HG03045 (cell line): ENCODE measurements around the gene DNAJB4.
"Not testable (repeated sequence)": the region's sequence is repeated elsewhere in the genome, so short reads cannot be mapped to it uniquely, and the experiment has no call there.

Experiments
- ATAC-seq: cut with Tn5 transposase; IDR thresholded peaks from one replicate; pipeline ENCODE4 v1.9.1; 2021; ENCODE audit warnings: mild to moderate bottlenecking, moderate library complexity; ENCODE audit not compliant: unreplicated experiment

DNAJB4 gene

GRCh38 chr1:78004719-78005447, at the start of gene DNAJB4:
TSS of gene DNAJB4 (plus strand) at chr1:78004939. CDS start at chr1:78005111, 172 bp downstream.
- peak; percentile 98 for ATAC-seq

DNA sequence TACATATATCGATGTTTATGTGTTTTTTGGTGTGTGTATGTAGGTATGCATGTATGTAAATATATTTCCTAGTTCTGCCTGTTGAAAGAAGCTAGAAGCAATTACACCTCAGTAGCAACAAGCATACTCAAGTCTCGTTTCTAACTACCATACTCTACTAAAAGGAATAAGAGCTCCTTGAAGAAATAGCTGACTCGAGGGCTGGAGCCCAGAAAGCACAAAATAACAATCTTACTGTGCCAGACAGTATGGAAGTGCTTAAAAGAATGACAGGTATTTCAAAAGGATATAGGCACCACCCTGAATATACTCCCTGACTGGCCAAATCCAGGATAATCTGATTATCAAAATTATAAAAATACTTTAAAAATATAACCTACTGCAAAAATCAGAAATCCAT, 49.0 kb upstream of the DNAJB4 start:
- ATAC-seq: no peak

DNA sequence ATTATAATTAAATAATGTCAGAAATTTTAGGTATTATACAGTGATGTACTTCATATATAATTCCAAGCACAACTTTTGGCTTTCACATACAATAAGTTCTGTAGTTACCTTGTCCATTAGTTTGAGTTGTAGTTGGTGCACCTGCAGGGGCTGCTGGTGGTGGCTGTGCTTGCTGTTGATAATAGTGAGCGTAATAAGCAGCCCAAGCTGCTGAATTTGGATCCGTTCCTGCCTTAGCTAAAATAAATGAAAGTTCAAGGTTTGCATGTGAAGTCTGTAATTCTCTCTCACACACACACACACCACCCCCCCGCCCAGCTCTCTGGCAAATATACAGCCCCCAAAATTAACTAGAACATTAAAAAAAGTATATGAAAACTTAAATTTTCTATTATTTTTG, 48.3 kb upstream of the DNAJB4 start:
- no peak for ATAC-seq

- no peak for ATAC-seq
Measured at GRCh38 chr1:77958391-77958790, 46.3 kb upstream of the DNAJB4 start.

GRCh38 chr1:77958850-77959249, 45.9 kb upstream of the DNAJB4 start:
- ATAC-seq: no peak

GRCh38 chr1:77961392-77961791, 43.3 kb upstream of the DNAJB4 start:
- no peak for ATAC-seq

- ATAC-seq: no peak
Measured at GRCh38 chr1:77966291-77966690, 38.4 kb upstream of the DNAJB4 start.

DNA sequence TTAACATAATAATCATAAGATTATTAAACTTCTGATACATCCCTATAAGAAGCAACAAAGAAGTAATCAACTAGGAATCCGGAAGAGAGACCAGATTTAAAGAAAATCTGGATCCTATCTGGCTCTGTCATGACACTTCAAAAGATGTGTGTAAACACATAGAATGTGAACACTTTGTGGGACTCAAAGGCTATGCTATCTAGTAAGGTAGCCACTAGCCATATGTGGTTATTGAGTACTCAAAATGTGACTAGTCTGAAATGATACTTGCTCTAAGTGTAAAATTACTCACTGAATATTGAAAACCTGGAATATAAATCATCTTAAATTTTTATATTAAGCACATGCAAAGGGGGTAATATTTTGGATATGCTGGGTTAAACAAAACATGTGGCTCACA, 34.5 kb upstream of the DNAJB4 start:
- no peak for ATAC-seq

- no peak for ATAC-seq
Measured at GRCh38 chr1:77972080-77972479, 32.7 kb upstream of the DNAJB4 start.

DNA sequence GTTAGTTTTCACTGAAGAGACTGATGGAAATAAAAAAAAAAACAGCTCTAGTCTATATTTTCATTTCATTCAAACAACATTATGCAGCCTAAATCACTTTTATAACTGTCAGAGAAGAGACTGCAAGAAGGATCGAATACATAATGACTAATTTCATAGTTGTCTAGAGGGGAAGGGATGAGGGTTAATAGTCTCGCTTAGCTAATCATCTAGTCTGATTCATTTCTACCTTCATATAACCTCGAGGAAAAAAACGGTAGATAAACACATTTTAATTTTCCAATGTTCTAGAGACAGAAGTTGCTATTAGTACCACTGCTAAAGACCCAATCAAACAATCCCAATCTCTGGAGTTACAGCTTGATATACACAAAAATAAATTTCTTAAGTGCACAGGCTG, 29.4 kb upstream of the DNAJB4 start:
- no peak for ATAC-seq

DNA sequence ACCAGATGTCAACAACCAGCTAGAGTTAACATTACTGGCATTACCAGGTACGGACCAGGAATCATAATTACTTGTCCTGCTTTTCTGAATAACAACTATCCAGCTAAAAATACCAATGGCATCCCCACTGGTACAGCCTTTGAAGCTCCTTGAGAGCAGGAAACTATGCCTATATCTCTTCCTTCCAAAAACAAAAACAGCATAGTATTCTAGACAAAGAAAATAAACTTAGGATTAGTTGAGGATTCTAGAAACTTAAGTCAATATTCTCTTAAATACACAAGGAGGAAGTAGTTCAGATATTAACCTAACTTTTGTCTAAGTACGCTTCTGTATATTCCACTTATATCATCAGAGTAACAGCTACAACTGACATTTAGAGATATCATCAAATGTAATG, 28.8 kb upstream of the DNAJB4 start:
- no peak for ATAC-seq

GRCh38 chr1:77976433-77977076, 28.2 kb upstream of the DNAJB4 start:
- no peak for ATAC-seq

- no peak for ATAC-seq
Measured at GRCh38 chr1:77977989-77978292, 26.8 kb upstream of the DNAJB4 start.

DNA sequence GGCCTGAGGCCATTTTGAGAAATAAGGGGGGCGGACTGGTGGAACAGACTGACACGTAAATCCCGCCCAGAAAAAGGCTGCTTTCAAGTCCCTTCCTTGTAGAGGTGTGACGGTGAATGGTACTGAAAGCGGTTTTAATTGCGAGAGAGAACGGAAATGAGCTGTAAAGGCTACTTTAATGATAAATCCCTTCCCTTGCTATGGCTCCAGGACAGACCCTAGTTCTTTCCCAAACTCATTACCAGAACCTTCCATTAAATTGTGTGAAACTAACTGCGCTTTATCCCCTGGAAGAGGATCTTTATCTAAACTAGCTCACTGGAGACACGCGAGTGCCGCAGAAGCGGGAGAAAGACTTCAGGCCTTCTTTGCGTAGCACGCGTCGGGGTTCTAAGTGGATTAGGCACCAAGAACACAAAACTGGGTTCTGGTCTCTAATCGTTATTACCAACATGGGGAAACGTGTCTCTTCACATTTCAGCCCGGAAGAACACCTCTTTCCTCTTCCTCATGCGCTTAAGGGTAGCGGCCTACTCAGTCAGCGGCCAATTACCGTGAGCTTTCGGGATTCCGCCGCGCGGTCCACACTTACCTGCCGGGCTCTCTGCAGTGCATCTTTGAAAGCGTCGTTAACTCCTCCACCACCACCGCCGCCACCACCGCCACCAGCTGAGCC, 26.3 kb upstream of the DNAJB4 start:
- ATAC-seq: peak; percentile 74

DNA sequence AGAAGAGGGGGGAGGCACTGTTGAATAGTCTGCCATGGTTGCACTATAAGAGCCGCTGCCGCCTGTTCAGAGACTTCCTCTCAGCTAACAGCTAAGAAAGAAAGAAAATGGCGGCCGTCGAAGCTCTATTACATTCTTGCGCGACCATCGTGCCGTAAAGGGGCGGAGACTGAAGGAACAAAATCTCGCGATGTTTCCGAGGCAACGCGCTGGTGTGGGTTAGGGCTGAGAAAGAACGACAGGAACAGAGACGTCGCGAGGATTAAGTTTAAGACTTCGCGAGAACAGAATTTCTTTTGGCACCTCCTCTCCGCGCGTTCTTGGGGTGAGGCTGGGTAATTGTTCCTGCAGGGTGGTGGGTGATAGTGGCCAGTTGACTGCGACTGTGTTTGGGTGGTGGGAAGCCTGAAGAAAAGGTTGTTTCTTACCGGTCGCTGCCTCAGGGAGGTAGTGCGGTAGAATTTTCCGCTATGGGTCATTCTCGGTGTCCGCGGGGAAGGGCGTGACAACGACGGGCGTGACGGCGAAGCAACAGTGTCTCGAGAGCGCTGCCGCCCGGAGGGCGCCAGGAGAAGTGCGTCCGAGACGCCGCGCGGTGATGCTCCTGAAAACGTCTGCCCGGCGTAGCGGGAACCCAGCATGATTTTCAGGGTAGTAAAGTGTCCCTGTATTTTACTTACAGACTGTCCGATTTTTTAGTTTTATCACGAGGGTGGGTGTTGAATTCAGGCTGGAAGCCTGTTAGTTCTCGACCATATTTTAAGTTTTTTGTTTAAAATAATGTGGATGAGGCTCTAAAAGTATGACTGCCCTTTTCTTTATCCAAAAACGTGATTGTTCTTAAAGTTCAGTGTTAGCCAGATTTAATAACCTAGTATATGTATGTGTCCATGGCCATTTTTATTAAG, 25.5 kb upstream of the DNAJB4 start, which contains the start of gene FUBP1:
FUBP1 (minus strand) TSS at position 104 of the 908 bp plus-strand sequence; CDS start at position 36, 68 bp downstream.
- peak; percentile 80 for ATAC-seq

- not testable (repeated sequence) for ATAC-seq
Measured at GRCh38 chr1:77983352-77983996, 21.3 kb upstream of the DNAJB4 start.

DNA sequence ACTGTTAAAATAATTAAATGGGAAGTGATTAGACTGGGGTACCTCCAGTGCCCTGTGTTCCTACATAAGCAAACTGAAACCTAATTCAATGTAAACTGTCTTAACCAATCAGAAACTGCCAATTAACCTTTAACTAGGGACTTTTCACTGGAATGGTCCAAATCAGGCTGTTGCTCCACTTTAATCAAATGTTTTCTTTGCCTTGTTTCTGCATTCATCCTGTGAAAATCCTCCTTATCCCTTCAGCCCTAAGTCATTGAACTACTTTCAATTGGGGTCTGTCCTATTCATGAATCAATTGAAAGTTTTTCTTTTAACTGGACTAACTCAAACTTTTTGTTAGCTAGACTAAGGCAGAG, 20.8 kb upstream of the DNAJB4 start:
- ATAC-seq: no peak

- no peak for ATAC-seq
Measured at GRCh38 chr1:77984629-77985028, 20.1 kb upstream of the DNAJB4 start.

DNA sequence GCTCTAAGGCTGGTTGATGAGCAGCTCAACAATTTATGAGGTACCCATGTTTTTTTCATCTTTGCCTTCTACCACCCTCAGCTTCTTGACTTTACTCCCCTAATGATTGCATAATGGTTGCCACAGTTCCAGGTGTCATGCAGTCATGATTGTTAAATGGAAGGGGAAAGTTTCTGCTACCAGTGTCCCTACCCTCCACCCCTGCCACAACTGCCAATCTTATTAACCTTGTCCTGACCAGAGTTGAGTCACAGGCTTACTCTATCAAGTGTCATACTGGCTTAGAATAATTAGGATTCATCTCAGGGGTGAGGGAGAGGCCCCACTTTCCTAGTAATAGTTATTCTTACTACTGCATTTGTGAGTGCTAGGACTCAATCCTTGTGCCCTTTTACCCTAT, 17.9 kb upstream of the DNAJB4 start:
- no peak for ATAC-seq

DNA sequence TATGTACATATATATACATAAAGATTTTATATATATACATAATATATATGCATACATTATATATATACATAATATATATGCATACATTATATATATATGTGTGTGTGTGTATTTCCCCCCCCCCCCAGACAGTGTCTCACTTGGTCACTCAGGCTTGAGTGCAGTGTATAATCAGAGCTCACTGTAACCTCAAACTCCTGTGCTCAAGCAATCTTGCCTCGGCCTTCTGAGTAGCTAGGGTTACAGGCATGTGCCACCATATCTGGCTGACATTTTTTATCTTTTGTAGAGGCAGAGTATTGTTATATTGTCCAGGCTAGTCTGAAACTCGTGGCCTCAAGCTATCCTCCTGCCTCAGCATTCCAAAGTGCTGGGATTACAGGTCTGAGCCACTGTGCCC, 16.8 kb upstream of the DNAJB4 start:
- ATAC-seq: no peak

- no peak for ATAC-seq
Measured at GRCh38 chr1:77989744-77990143, 15.0 kb upstream of the DNAJB4 start.
